ENCODE data around the gene ABLIM1. TPM values are rescaled to one million over a fixed set of nuclear protein-coding genes. Genes with fewer than 3 reads are reported as not detected.

The ABLIM1 gene
- polyA plus RNA-seq, 1 donor from 2014 or later = 10.1 TPM

GRCh38 chr10:114642729-114643128 lies 15.3 kb downstream of the ABLIM1 start:
- no peak overlapping the region for H3K4me2 ChIP-seq (ENCODE audit: low read length)
- H3F3A ChIP-seq (ENCODE audit: insufficient read depth, low read length, poor library complexity, severe bottlenecking) = no peaks in the 10 kb centered on the region
- no peaks in the 10 kb centered on the region for H3K79me2 ChIP-seq (replicated peaks; ENCODE audit: insufficient read depth, low read length)
- no peaks in the 10 kb centered on the region for H4K20me1 ChIP-seq (ENCODE audit: insufficient read depth)
- no peaks in the 10 kb centered on the region for H3K9me2 ChIP-seq (ENCODE audit: insufficient read depth, low read length)
- H3K36me3 ChIP-seq (ENCODE audit: insufficient read depth, low read length) = no peaks in the 10 kb centered on the region
- H2AFZ ChIP-seq (ENCODE audit: low read depth, low read length) = no peak overlapping the region
- H3K9ac ChIP-seq (ENCODE audit: low read length) = no peak overlapping the region
- no peaks in the 10 kb centered on the region for H3K9me3 ChIP-seq (ENCODE audit: low read length)
- H3K4me3 ChIP-seq (ENCODE audit: low read length) = no peak overlapping the region
- H3K27me3 ChIP-seq (ENCODE audit: insufficient read depth, low read depth, low read length) = no peaks in the 10 kb centered on the region
- TF ChIP-seq MXI1 (conservative IDR thresholded peaks at IDR 0.05; ENCODE audit: poor library complexity, severe bottlenecking) = no peak
- no peak for TF ChIP-seq EZH2 (IDR thresholded peaks at IDR 0.05; ENCODE audit: borderline replicate concordance, insufficient read depth, low read length, poor library complexity, severe bottlenecking)
- TF ChIP-seq SMC3 (conservative IDR thresholded peaks at IDR 0.05; ENCODE audit: poor library complexity) = no peak
- TF ChIP-seq POLR2AphosphoS5 (IDR thresholded peaks at IDR 0.05) = no peak
- no peak for TF ChIP-seq RAD21 (conservative IDR thresholded peaks at IDR 0.05)
- H3K27ac ChIP-seq (ENCODE audit: low read length) = no peak overlapping the region

- H3K4me3 ChIP-seq (ENCODE audit: low read length) = no peak overlapping the region
- no peaks in the 10 kb centered on the region for H4K20me1 ChIP-seq (ENCODE audit: insufficient read depth)
- H2AFZ ChIP-seq (ENCODE audit: low read depth, low read length) = no peak overlapping the region
- no peak overlapping the region for H3K4me2 ChIP-seq (ENCODE audit: low read length)
- H3K27me3 ChIP-seq (ENCODE audit: insufficient read depth, low read depth, low read length) = no peaks in the 10 kb centered on the region
- H3F3A ChIP-seq (ENCODE audit: insufficient read depth, low read length, poor library complexity, severe bottlenecking) = no peaks in the 10 kb centered on the region
- no peaks in the 10 kb centered on the region for H3K9me2 ChIP-seq (ENCODE audit: insufficient read depth, low read length)
- H3K9me3 ChIP-seq (ENCODE audit: low read length) = no peaks in the 10 kb centered on the region
- no peaks in the 10 kb centered on the region for H3K79me2 ChIP-seq (replicated peaks; ENCODE audit: insufficient read depth, low read length)
- no peak overlapping the region for H3K9ac ChIP-seq (ENCODE audit: low read length)
- no peak overlapping the region for H3K27ac ChIP-seq (ENCODE audit: low read length)
- no peaks in the 10 kb centered on the region for H3K36me3 ChIP-seq (ENCODE audit: insufficient read depth, low read length)
- TF ChIP-seq TAF1 (IDR thresholded peaks at IDR 0.05; ENCODE audit: low read depth) = no peak
- no peak for TF ChIP-seq MXI1 (conservative IDR thresholded peaks at IDR 0.05; ENCODE audit: poor library complexity, severe bottlenecking)
Observed at GRCh38 chr10:114638821-114639625, 19.1 kb downstream of the ABLIM1 start.

GRCh38 chr10:114635797-114636550 lies 22.1 kb downstream of the ABLIM1 start:
- Histone ChIP-seq H3K9ac (ENCODE audit: low read length) (no peak overlapping the region), H3K27ac (ENCODE audit: low read length) (no peak overlapping the region)

More at GRCh38 chr10:114635797-114636550, 22.1 kb downstream of the ABLIM1 start:
- Histone ChIP-seq H3K36me3 (ENCODE audit: insufficient read depth, low read length) (no peaks in the 10 kb centered on the region), H3K27me3 (ENCODE audit: insufficient read depth, low read depth, low read length) (peaks cover 3% of the 10 kb centered on the region), H3K4me3 (ENCODE audit: low read length) (no peak overlapping the region), H3F3A (ENCODE audit: insufficient read depth, low read length, poor library complexity, severe bottlenecking) (no peaks in the 10 kb centered on the region), H2AFZ (ENCODE audit: low read depth, low read length) (no peak overlapping the region), H4K20me1 (ENCODE audit: insufficient read depth) (no peaks in the 10 kb centered on the region), H3K9me3 (ENCODE audit: low read length) (no peaks in the 10 kb centered on the region), H3K9me2 (ENCODE audit: insufficient read depth, low read length) (no peaks in the 10 kb centered on the region), H3K4me2 (ENCODE audit: low read length) (no peak overlapping the region), H3K79me2 (replicated peaks; ENCODE audit: insufficient read depth, low read length) (no peaks in the 10 kb centered on the region)
- TF ChIP-seq POLR2AphosphoS5 (IDR thresholded peaks at IDR 0.05) = no peak
- TF ChIP-seq TAF1 (IDR thresholded peaks at IDR 0.05; ENCODE audit: low read depth) = no peak
- TF ChIP-seq REST (IDR thresholded peaks at IDR 0.05; ENCODE audit: borderline replicate concordance) = no peak
- no peak for TF ChIP-seq EP300 (conservative IDR thresholded peaks at IDR 0.05; ENCODE audit: poor library complexity, severe bottlenecking)
- no peak for TF ChIP-seq CTCF (IDR thresholded peaks at IDR 0.05; ENCODE audit: poor library complexity, severe bottlenecking)
- TF ChIP-seq SMC3 (conservative IDR thresholded peaks at IDR 0.05; ENCODE audit: poor library complexity) = no peak
- no peak for TF ChIP-seq EZH2 (IDR thresholded peaks at IDR 0.05; ENCODE audit: borderline replicate concordance, insufficient read depth, low read length, poor library complexity, severe bottlenecking)
- TF ChIP-seq MXI1 (conservative IDR thresholded peaks at IDR 0.05; ENCODE audit: poor library complexity, severe bottlenecking) = no peak
- no peak for TF ChIP-seq RAD21 (conservative IDR thresholded peaks at IDR 0.05)
